22Rv1 (cell line): ENCODE results near the gene EPS8L3.

Experiments
- ZFX ChIP-seq: fragments of 450-650 bp; IDR thresholded peaks from 2 replicates; pipeline ENCODE4 v1.6.1; 2017; ENCODE audit warnings: antibody characterized with exemption, borderline replicate concordance
- TF ChIP-seq, protein P1 (sequence below): fragments of 450-650 bp; IDR thresholded peaks from 2 replicates; pipeline ENCODE4 v1.5.1; 2017; ENCODE audit warnings: mild to moderate bottlenecking

DNA sequence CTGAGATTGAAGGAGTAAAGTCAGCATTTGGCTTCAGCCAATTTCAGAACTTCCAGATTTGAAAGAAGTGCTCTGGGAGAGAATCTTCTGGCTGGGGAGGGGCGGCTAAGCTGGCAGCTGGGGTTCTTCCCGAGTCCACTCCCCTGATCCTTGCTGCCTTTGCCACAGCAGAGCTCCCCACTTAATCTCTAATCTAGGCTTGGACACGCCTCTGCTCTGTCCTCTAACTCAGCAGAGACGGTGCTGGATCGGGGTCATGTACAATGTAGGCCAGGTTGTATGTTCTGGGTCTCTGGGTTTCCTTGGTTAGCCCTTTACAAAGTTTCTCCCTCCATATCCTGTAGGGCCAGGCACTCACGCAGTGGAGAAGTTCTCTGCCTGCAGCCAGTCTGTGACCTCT lies 12.8 kb downstream of the EPS8L3 start:
- TF ChIP-seq, protein P1, sequence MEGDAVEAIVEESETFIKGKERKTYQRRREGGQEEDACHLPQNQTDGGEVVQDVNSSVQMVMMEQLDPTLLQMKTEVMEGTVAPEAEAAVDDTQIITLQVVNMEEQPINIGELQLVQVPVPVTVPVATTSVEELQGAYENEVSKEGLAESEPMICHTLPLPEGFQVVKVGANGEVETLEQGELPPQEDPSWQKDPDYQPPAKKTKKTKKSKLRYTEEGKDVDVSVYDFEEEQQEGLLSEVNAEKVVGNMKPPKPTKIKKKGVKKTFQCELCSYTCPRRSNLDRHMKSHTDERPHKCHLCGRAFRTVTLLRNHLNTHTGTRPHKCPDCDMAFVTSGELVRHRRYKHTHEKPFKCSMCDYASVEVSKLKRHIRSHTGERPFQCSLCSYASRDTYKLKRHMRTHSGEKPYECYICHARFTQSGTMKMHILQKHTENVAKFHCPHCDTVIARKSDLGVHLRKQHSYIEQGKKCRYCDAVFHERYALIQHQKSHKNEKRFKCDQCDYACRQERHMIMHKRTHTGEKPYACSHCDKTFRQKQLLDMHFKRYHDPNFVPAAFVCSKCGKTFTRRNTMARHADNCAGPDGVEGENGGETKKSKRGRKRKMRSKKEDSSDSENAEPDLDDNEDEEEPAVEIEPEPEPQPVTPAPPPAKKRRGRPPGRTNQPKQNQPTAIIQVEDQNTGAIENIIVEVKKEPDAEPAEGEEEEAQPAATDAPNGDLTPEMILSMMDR = no peak
- TF ChIP-seq ZFX = no peak
